Measurements from ENCODE around the gene RERG. TPM values are rescaled to one million over a fixed set of nuclear protein-coding genes. Genes with fewer than 3 reads are reported as not detected.

The RERG gene
- total RNA-seq, 2 experiments from 2014 or later = not detected

DNA sequence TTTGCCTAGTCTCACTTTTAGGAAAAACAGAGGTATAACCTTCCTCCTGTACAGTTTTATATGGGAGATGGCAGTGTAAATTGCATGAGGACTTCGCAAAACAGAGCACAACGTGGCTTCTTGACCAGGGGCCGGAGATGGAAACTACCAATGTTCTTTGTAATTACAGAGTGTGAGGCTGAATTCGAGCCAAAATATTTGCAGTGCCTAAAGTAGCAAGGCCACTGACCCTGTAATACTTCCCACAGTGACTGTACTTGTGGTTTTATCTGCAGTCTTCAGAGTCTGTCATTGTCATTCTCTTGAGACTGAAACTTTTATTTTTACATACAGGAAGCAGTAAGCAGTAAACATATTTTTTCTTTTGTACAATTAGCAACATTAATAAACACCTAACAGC is 98.9 kb downstream of the RERG start:
- intact Hi-C loops (cut with DNase I, micrococcal nuclease) = no loop called here
- Mint-ChIP-seq H3K9me3 (no peaks in the 10 kb centered on the region), H3K4me1 (ENCODE audit: low read depth) (no peaks in the 10 kb centered on the region), H3K27me3 (peaks cover 8% of the 10 kb centered on the region), H3K4me3 (no peak overlapping the region), H3K36me3 (ENCODE audit: low read depth) (no peaks in the 10 kb centered on the region), H3K27ac (no peak overlapping the region)
- DNase-seq (no peak), ATAC-seq (ENCODE audit: poor library complexity) (no peak)
- Histone ChIP-seq H3K4me1 (ENCODE audit: insufficient read depth, low read length) (no peaks in the 10 kb centered on the region), H3K4me3 (ENCODE audit: low read length) (no peak overlapping the region), H3K9me3 (ENCODE audit: control insufficient read depth in 1 of 2, insufficient read depth in 1 of 2, low read length in 2 of 2) (no peaks in the 10 kb centered on the region), H3K36me3 (ENCODE audit: insufficient read depth, low read length) (no peaks in the 10 kb centered on the region), H3K27me3 (ENCODE audit: control insufficient read depth in 1 of 2, insufficient read depth in 2 of 2, low read length in 2 of 2) (peaks cover 0 to 4% of the 10 kb centered on the region in 2 experiments), H3K27ac (ENCODE audit: low read depth in 1 of 2, low read length in 2 of 2) (no peak overlapping the region)
- ChIA-PET CTCF (no interaction called here), POLR2A (no interaction called here)
- TF ChIP-seq, protein P1, sequence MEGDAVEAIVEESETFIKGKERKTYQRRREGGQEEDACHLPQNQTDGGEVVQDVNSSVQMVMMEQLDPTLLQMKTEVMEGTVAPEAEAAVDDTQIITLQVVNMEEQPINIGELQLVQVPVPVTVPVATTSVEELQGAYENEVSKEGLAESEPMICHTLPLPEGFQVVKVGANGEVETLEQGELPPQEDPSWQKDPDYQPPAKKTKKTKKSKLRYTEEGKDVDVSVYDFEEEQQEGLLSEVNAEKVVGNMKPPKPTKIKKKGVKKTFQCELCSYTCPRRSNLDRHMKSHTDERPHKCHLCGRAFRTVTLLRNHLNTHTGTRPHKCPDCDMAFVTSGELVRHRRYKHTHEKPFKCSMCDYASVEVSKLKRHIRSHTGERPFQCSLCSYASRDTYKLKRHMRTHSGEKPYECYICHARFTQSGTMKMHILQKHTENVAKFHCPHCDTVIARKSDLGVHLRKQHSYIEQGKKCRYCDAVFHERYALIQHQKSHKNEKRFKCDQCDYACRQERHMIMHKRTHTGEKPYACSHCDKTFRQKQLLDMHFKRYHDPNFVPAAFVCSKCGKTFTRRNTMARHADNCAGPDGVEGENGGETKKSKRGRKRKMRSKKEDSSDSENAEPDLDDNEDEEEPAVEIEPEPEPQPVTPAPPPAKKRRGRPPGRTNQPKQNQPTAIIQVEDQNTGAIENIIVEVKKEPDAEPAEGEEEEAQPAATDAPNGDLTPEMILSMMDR (IDR thresholded peaks at IDR 0.05) = no peak

DNA sequence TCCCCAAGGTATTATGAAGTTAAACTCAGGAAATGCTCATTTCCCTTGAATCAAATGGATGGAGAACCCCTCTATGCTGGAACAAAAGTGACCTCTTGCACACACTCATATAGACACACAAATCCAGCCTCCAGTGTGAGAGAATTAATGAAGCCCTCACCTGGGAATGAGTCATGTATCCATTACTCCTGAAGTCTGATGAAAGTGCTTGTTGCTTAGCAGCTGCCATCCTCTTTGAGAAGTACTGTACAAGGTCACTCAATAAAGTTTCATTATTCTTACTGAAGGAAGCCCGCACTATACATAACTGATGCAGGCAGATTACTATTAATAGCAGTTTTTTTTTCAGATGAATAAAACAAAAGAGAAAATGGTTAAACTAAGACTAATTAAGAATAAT is 102.3 kb downstream of the RERG start:
- ATAC-seq (ENCODE audit: poor library complexity) (no peak), DNase-seq (no peak)
- ChIA-PET CTCF (no interaction called here), POLR2A (no interaction called here)
- intact Hi-C loops (cut with DNase I, micrococcal nuclease) = no loop called here
- TF ChIP-seq, protein P1 (IDR thresholded peaks at IDR 0.05) = no peak
- Histone ChIP-seq H3K27me3 (ENCODE audit: control insufficient read depth in 1 of 2, insufficient read depth in 2 of 2, low read length in 2 of 2) (peaks cover 0 to 4% of the 10 kb centered on the region in 2 experiments), H3K4me3 (ENCODE audit: low read length) (no peak overlapping the region), H3K9me3 (ENCODE audit: control insufficient read depth in 1 of 2, insufficient read depth in 1 of 2, low read length in 2 of 2) (no peaks in the 10 kb centered on the region), H3K36me3 (ENCODE audit: insufficient read depth, low read length) (no peaks in the 10 kb centered on the region), H3K27ac (ENCODE audit: low read depth in 1 of 2, low read length in 2 of 2) (no peak overlapping the region), H3K4me1 (ENCODE audit: insufficient read depth, low read length) (no peaks in the 10 kb centered on the region)
- Mint-ChIP-seq H3K9me3 (no peaks in the 10 kb centered on the region), H3K36me3 (ENCODE audit: low read depth) (no peaks in the 10 kb centered on the region), H3K27me3 (peaks cover 13% of the 10 kb centered on the region), H3K4me1 (ENCODE audit: low read depth) (no peaks in the 10 kb centered on the region), H3K4me3 (no peak overlapping the region), H3K27ac (no peak overlapping the region)

DNA sequence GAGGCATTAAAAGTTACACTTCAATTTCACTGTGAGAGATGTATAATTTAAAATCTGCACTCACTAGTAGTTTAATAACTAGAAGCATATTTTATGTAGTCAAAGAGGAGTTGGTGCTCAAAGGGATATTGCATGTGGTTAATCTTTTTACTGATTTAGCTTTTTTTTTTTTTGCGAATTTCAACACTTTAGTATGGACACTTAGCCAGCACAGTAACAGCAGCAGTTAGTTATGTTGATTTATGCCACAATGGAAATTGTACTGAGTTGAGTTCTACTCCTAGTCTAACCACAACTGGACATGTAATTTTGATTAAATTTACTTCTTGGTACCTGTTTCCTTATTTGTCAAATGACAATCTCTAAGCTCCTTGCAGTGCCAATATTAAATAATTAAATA is 104.2 kb downstream of the RERG start:
- ChIA-PET CTCF (no interaction called here), POLR2A (no interaction called here)
- no peaks in the 10 kb centered on the region for H3K36me3 ChIP-seq (ENCODE audit: insufficient read depth, low read length)
- H3K27ac Mint-ChIP-seq = no peak overlapping the region
- H3K4me3 Mint-ChIP-seq = no peak overlapping the region
- no peaks in the 10 kb centered on the region for H3K9me3 ChIP-seq (ENCODE audit: control insufficient read depth in 1 of 2, insufficient read depth in 1 of 2, low read length in 2 of 2)
- H3K36me3 Mint-ChIP-seq (ENCODE audit: low read depth) = no peaks in the 10 kb centered on the region
- no peaks in the 10 kb centered on the region for H3K4me1 ChIP-seq (ENCODE audit: insufficient read depth, low read length)
- ATAC-seq (ENCODE audit: poor library complexity) (no peak), DNase-seq (no peak)
- H3K4me3 ChIP-seq (ENCODE audit: low read length) = no peak overlapping the region
- H3K4me1 Mint-ChIP-seq (ENCODE audit: low read depth) = no peaks in the 10 kb centered on the region
- no peaks in the 10 kb centered on the region for H3K9me3 Mint-ChIP-seq
- intact Hi-C loops (cut with DNase I, micrococcal nuclease) = no loop called here
- peaks cover 0 to 4% of the 10 kb centered on the region in 2 experiments for H3K27me3 ChIP-seq (ENCODE audit: control insufficient read depth in 1 of 2, insufficient read depth in 2 of 2, low read length in 2 of 2)
- TF ChIP-seq, protein P1 (IDR thresholded peaks at IDR 0.05) = no peak
- H3K27me3 Mint-ChIP-seq = peaks cover 13% of the 10 kb centered on the region
- no peak overlapping the region for H3K27ac ChIP-seq (ENCODE audit: low read depth in 1 of 2, low read length in 2 of 2)

All from CD4-positive, alpha-beta T cell (primary cell).